ENCODE data around the gene TUBGCP3.

TUBGCP3 gene

DNA sequence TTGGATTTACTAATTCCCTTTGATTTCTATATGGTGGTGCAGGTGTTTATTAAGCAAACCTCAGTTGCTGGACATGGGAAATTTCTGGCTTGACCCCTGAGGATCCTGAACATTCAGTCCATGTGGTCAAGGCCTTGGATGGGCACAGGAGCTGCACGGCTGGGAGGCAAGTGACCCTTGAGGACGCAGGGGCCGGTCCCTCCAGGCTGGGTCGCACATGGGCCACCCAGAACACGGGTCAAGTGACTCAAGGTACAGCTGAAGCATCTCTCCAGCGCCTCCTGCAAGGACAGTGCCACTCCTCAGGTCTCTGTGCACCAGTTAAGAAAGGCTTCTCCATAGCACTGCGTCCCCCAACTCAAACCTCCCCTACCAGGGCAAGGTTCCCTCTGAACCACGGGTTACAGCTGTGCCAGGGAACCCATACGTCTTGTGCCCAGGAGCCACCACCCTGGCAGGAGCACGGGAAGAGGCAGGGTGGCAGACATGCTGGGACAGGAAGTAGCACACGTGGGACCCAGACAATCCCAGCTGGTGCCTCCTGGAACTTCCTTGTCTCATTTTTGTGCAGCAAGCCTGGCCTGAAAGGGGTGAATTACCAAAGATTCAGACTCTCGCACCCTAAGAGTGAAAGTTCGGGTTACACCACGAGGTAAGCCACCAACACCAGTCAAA lies 118.7 kb downstream of the TUBGCP3 start:
- TF ChIP-seq, protein P1, sequence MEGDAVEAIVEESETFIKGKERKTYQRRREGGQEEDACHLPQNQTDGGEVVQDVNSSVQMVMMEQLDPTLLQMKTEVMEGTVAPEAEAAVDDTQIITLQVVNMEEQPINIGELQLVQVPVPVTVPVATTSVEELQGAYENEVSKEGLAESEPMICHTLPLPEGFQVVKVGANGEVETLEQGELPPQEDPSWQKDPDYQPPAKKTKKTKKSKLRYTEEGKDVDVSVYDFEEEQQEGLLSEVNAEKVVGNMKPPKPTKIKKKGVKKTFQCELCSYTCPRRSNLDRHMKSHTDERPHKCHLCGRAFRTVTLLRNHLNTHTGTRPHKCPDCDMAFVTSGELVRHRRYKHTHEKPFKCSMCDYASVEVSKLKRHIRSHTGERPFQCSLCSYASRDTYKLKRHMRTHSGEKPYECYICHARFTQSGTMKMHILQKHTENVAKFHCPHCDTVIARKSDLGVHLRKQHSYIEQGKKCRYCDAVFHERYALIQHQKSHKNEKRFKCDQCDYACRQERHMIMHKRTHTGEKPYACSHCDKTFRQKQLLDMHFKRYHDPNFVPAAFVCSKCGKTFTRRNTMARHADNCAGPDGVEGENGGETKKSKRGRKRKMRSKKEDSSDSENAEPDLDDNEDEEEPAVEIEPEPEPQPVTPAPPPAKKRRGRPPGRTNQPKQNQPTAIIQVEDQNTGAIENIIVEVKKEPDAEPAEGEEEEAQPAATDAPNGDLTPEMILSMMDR (IDR thresholded peaks at IDR 0.05; ENCODE audit: low read length, missing control alignments), result no peak
- no peak overlapping the region for H3K4me3 ChIP-seq (replicated peaks; ENCODE audit: low read depth, low read length)
- no peak for DNase-seq (ENCODE audit: low read depth)

DNA sequence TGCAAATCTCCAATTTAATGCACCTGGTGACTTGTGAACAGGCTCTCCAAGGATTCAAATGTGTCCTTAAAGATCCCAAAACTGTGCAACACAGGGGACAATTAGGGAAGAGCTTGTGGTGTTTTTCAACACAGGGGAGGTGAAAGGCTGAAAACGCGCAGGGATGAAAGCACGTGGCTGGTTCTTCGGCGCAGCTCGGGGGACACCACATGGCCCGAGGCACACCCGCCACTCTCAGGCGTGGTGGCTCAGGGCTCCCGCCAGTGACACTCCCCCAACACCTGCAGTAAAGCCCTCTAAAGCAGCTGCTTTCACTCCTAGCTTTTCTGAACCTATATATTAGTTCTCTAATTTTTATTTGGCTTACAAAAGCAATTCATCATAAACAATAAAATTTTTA lies 119.9 kb downstream of the TUBGCP3 start:
- TF ChIP-seq, protein P1 (IDR thresholded peaks at IDR 0.05; ENCODE audit: low read length, missing control alignments), result no peak
- H3K4me3 ChIP-seq (replicated peaks; ENCODE audit: low read depth, low read length), result no peak overlapping the region
- no peak for DNase-seq (ENCODE audit: low read depth)

- TF ChIP-seq, protein P1 (IDR thresholded peaks at IDR 0.05; ENCODE audit: low read length, missing control alignments), result no peak
- no peak for DNase-seq (ENCODE audit: low read depth)
- H3K4me3 ChIP-seq (replicated peaks; ENCODE audit: low read depth, low read length), result no peak overlapping the region
Observed at GRCh38 chr13:112467236-112467635, 120.7 kb downstream of the TUBGCP3 start.

DNA sequence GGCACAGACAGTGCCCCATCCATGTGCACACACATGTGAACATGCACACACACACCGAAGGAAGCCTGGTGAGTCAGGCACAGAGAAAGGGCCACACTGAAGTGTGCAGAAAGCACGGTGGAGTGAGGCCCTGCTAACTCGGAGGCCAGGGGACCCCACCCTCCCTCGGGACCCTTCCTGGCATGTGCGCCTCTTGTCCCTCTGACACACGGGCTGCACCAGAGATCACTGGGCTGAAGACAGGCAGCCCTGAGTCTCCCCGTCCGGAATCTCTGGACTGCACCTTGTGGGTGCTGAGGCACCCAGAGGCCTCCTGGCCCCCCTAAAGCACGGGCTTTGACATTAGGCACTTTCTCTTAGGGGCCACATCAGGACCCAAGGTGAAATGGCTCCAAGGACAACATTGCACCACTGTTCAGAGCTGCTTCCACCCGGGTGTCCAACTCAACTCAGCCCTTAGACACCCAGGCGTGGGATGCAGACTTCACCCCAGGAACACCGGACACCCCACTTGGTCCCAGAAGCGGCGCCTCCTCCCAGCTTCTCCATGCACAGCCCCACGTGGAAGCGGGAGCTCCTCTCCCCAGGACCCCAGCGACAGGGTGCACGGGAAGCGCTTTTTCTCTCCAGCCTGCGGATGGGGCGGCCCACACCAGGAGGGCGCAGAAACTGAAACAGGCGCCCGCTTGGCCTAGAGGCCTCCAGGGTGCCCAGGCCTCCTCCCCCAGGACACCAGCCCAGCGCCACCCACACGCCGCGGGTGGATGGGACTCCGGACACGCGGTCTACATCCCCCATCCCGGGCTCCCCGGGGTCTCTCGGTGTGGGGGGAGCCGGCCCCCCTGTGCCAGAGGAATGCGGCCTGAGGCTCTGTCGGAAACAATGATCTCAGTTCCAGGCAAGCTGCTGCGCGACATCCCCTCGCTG lies 121.6 kb downstream of the TUBGCP3 start:
- TF ChIP-seq, protein P1 (IDR thresholded peaks at IDR 0.05; ENCODE audit: low read length, missing control alignments), result no peak
- DNase-seq (ENCODE audit: low read depth), result no peak
- H3K4me3 ChIP-seq (replicated peaks; ENCODE audit: low read depth, low read length), result no peak overlapping the region

DNA sequence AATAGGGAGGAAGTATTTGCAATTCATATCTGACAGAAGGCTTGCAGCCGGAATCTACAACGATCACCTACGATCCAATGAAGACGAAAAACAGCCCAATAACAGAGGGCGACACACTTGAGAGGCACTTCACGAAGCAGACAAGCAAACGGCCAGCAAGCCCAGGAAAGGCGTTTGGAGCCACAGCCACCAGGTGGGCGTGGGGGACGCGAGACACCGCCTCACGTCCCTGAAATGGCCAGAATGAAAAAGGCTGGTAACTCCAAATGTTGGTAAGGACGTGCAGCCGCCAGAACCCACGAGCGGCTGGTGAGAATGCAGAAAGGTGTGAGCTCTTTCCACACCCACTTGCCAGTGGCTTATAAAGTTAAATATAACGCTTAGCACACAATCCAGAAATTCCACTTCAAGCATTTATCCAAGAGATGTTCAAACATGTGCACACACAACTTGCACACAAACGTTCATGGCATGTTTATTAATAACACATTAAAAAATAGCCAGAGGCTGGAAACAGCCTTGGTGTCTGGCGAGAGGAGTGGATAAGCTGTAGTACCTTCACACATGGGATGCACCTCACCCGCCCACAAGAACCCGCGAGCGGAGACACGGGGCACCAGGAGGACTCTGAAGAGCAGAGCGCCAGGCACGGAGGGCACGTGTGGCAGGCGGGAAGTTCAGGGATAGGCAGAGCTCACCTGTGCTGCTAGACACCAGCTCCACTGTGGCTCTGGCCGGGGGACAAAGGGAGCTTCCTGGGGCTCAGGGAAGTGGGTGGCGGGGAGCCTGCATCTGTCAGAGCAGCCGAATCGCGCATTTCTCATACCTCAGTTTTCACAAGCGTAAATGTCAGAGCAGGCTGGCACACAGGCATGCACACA lies 122.5 kb downstream of the TUBGCP3 start:
- TF ChIP-seq, protein P1 (IDR thresholded peaks at IDR 0.05; ENCODE audit: low read length, missing control alignments), result no peak

DNA sequence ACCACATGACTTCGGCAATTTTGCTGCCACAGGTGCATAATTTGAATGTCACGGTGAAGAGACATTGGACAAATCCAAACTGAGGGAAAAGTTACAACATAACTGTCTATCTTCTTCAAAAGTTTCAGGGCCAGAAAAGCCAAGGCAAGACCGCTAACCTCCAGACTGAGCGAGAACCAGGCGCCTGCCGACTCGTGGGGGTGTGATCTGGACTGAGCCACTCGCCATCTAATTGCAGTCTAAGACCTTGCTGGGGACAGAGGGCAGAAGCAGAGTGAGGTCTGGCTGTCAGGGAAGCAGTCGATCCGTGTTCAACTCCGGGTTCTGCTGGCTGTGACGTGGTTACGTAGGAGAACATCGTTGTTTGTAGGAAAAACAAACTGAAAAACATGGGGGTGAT lies 123.2 kb downstream of the TUBGCP3 start:
- no peak overlapping the region for H3K4me3 ChIP-seq (replicated peaks; ENCODE audit: low read depth, low read length)
- TF ChIP-seq, protein P1 (IDR thresholded peaks at IDR 0.05; ENCODE audit: low read length, missing control alignments), result no peak
- DNase-seq (ENCODE audit: low read depth), result no peak

More for the DNA sequence above, 122.5 kb downstream of the TUBGCP3 start:
- no peak for DNase-seq (ENCODE audit: low read depth)
- no peak overlapping the region for H3K4me3 ChIP-seq (replicated peaks; ENCODE audit: low read depth, low read length)
